NCI-H446 (cell line): ENCODE measurements around the gene LSM14A.
"Not testable (repeated sequence)": the region's sequence is repeated elsewhere in the genome, so short reads cannot be mapped to it uniquely, and the experiment has no call there.

Experiments
- DNase-seq, 2 experiments: peaks; one replicate each; lab custom pipeline; 2025; lab: John Stamatoyannopoulos, UW

LSM14A gene

GRCh38 chr19:34229721-34230120 is 57.4 kb downstream of the LSM14A start:
- DNase-seq, result no peak

- DNase-seq, result no peak
Measured at GRCh38 chr19:34230820-34231219, 58.5 kb downstream of the LSM14A start.

- no peak for DNase-seq
Measured at GRCh38 chr19:34231439-34231838, 59.1 kb downstream of the LSM14A start.

GRCh38 chr19:34232566-34233481 is 60.5 kb downstream of the LSM14A start:
- no peak for DNase-seq

GRCh38 chr19:34235425-34235940 is 63.2 kb downstream of the LSM14A start:
- DNase-seq, result no peak

- DNase-seq, result no peak
Measured at GRCh38 chr19:34236035-34236987, 64.0 kb downstream of the LSM14A start.

GRCh38 chr19:34237283-34237682 is 65.0 kb downstream of the LSM14A start:
- DNase-seq, result no peak

- no peak for DNase-seq
Measured at GRCh38 chr19:34237939-34238338, 65.6 kb downstream of the LSM14A start.

GRCh38 chr19:34241513-34242337 is 69.4 kb downstream of the LSM14A start:
- no peak for DNase-seq

GRCh38 chr19:34243138-34243875 is 71.0 kb downstream of the LSM14A start:
- not testable (repeated sequence) for DNase-seq

- DNase-seq, result no peak
Measured at GRCh38 chr19:34243876-34244578, 71.7 kb downstream of the LSM14A start.

GRCh38 chr19:34244611-34245299 is 72.5 kb downstream of the LSM14A start:
- peak in 1 of 2 experiments; percentile 33 for DNase-seq

- DNase-seq, result no peak
Measured at GRCh38 chr19:34246340-34246739, 74.0 kb downstream of the LSM14A start.

- DNase-seq, result no peak
Measured at GRCh38 chr19:34248941-34249340, 76.6 kb downstream of the LSM14A start.

GRCh38 chr19:34253167-34253566 is 80.9 kb downstream of the LSM14A start:
- DNase-seq, result not testable (repeated sequence)

GRCh38 chr19:34253681-34254045 is 81.4 kb downstream of the LSM14A start:
- not testable (repeated sequence) for DNase-seq

- peak; percentile 32 to 82 for DNase-seq
Measured at GRCh38 chr19:34254046-34254697, 81.9 kb downstream of the LSM14A start, which contains the start of gene GARRE1. Gene GARRE1 (plus strand): TSS chr19:34254554. CDS start chr19:34300474, 45,920 bp downstream.

GRCh38 chr19:34254698-34255432 is 82.6 kb downstream of the LSM14A start:
- no peak for DNase-seq
